IgD-negative memory B cell (primary cell): ENCODE data around the gene LRFN3. TPM values are rescaled to one million over a fixed set of nuclear protein-coding genes. Genes with fewer than 3 reads are reported as not detected.
"Not testable (repeated sequence)": the region's sequence is repeated elsewhere in the genome, so short reads cannot be mapped to it uniquely, and the experiment has no call there.

Experiments used
- H3K27ac Mint-ChIP-seq, 3 donors: one replicate each; pipeline ENCODE4 v1.8.0; 2020 to 2022; ENCODE audit warnings: mild to moderate bottlenecking in 3 of 3, mixed read lengths in 3 of 3, moderate library complexity in 1 of 3
- H3K27me3 Mint-ChIP-seq: one replicate; pipeline ENCODE4 v1.8.0; 2021; ENCODE audit warnings: mixed read lengths
- H3K36me3 Mint-ChIP-seq: one replicate; pipeline ENCODE4 v1.8.0; 2020; ENCODE audit warnings: mild to moderate bottlenecking, mixed read lengths
- H3K4me1 Mint-ChIP-seq, 3 donors: one replicate each; pipeline ENCODE4 v1.8.0; 2020 to 2022; ENCODE audit warnings: mixed read lengths in 3 of 3, mild to moderate bottlenecking in 1 of 3
- H3K4me3 Mint-ChIP-seq, 4 donors: one replicate each; pipeline ENCODE4 v1.8.0; 2020 to 2022; ENCODE audit warnings: mild to moderate bottlenecking in 4 of 4, mixed read lengths in 4 of 4, moderate library complexity in 3 of 4
- H3K9me3 Mint-ChIP-seq, 3 donors: one replicate each; pipeline ENCODE4 v1.8.0; 2020 to 2021; ENCODE audit warnings: mixed read lengths in 3 of 3, mild to moderate bottlenecking in 1 of 3
- polyA plus RNA-seq: library from polyadenylated mRNA; unstranded; fragments of 300-500 nt; fragmentation: Illumina TruSeq; gene quantifications from one replicate; pipeline ENCODE4 v1.2.3, GENCODE V29; 2021

LRFN3 gene
- 0.15 TPM for polyA plus RNA-seq

DNA sequence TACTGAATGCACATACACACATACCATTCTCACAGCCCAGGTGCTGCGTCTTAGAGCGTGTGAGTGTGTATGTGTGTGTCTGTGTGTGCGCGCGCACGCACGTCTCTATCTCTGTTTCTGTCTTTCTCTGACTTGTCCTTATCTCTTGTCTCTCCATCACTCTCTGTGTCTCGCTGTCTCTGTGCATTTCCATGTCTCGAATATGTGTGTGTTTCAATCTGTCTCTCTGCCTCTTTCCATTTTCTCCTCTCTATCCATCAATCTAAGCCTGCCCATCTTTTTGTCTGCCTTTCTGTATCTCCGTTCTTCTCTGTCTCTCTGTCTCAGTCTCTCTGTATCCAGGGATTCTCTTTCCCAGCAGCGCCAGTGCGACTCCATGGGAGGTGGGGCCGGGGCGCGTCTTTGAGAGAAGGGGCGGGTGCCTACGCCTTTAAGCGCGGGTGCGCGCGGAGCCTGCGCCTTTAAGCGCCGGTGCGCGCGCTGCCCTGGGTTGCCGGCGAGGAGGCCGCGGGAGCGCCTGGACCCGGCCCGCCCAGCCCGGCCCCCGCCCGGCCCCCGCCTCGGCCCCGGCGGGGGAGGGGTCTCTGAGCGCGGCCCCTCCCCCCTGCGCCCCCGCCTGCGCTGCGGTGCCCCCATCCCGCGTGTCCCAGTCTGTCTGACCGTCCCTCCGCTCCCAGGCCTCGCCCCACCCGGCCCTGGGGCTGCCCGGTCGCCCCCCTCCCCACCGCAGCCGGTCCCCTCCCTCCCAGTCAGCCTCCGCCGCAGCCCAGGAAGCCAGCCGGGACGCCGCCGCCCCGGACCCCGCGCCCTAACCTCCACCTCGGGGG lies at the start of gene LRFN3:
Gene LRFN3, plus strand, starts transcription at position 464 of the 827 bp plus-strand sequence. CDS start 3,052 bp downstream, outside the sequence.
- Mint-ChIP-seq H3K27me3 (peaks cover 12% of the 10 kb centered on the region), H3K9me3 (no peaks in the 10 kb centered on the region), H3K4me1 (peaks cover 7 to 30% (median 25%) of the 10 kb centered on the region in 3 donors), H3K27ac (peak within 1 kb of the TSS; percentile 1 to 22 (median 8)), H3K36me3 (no peaks in the 10 kb centered on the region), H3K4me3 (peak within 1 kb of the TSS; percentile 38 to 92 (median 88))

- H3K27me3 Mint-ChIP-seq = no peaks in the 10 kb centered on the region
- H3K36me3 Mint-ChIP-seq = peaks cover 25% of the 10 kb centered on the region
- H3K4me1 Mint-ChIP-seq = peaks cover 3 to 18% (median 14%) of the 10 kb centered on the region in 3 donors
- H3K27ac Mint-ChIP-seq = peak overlapping the region in 1 of 3 donors; percentile 87
- peak overlapping the region in 1 of 4 donors; percentile 54 for H3K4me3 Mint-ChIP-seq
- H3K9me3 Mint-ChIP-seq = no peaks in the 10 kb centered on the region
These were observed 49.0 kb upstream of the LRFN3 start for GRCh38 chr19:35887197-35887596.

GRCh38 chr19:35888398-35888797 lies 47.8 kb upstream of the LRFN3 start:
- Mint-ChIP-seq H3K27ac (peak overlapping the region in 2 of 3 donors; percentile 80 to 87), H3K36me3 (peaks cover 27% of the 10 kb centered on the region), H3K4me1 (peaks cover 5 to 12% (median 9%) of the 10 kb centered on the region in 3 donors), H3K4me3 (peak overlapping the region in 2 of 4 donors; percentile 17 to 80), H3K27me3 (no peaks in the 10 kb centered on the region), H3K9me3 (no peaks in the 10 kb centered on the region)

DNA sequence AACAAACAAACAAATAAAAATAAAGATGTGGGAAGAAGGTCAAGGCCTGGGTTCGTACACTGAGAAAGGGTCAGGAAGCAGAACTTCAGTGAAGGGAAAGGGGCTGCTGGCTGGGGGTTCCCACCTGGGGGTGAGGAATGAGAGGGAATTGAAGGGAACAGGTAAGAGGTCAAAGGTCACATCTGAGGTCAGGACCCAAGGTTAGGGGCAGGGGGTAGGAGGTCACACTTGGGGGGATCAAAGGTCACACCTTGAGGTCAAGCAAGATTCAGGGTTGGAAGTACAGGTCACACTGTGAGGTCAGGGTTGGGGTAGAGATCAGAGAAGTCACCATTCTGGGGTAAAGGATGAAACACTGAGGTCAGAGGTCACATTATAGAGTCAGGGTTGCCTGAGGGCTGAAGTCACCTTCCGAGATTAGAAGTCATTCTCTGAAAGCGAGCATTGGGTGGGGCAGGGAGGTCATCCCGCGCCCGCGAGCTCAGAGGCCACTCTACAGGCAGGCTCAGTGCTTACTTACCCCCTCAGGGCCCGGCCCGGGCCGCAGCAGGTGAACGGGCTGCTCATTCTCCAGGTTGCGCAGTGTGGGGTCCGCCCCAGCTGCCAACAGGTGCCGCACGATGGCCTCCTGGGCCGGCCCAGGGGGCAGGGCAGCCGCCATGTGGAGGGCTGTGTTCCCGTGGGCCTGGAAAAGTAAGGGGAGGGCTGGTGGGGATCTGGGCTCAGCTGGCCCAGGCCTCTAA lies 46.6 kb upstream of the LRFN3 start:
- H3K27me3 Mint-ChIP-seq = no peaks in the 10 kb centered on the region
- peak overlapping the region in 2 of 3 donors; percentile 57 to 89 for H3K27ac Mint-ChIP-seq
- no peaks in the 10 kb centered on the region for H3K9me3 Mint-ChIP-seq
- peaks cover 5 to 8% (median 5%) of the 10 kb centered on the region in 3 donors for H3K4me1 Mint-ChIP-seq
- no peak overlapping the region for H3K4me3 Mint-ChIP-seq
- peaks cover 27% of the 10 kb centered on the region for H3K36me3 Mint-ChIP-seq

- no peaks in the 10 kb centered on the region for H3K27me3 Mint-ChIP-seq
- no peaks in the 10 kb centered on the region for H3K9me3 Mint-ChIP-seq
- peaks cover 27% of the 10 kb centered on the region for H3K36me3 Mint-ChIP-seq
- H3K4me1 Mint-ChIP-seq = peaks cover 4 to 5% (median 5%) of the 10 kb centered on the region in 3 donors
- peak overlapping the region in 1 of 3 donors; percentile 57 for H3K27ac Mint-ChIP-seq
- H3K4me3 Mint-ChIP-seq = peak overlapping the region in 1 of 4 donors; percentile 51
These were observed 46.0 kb upstream of the LRFN3 start for GRCh38 chr19:35890113-35890650.

- not testable (repeated sequence) for H3K9me3 Mint-ChIP-seq, H3K4me1 Mint-ChIP-seq, H3K27me3 Mint-ChIP-seq, H3K4me3 Mint-ChIP-seq
- peak overlapping the region in 2 of 3 donors; percentile 57 to 59 for H3K27ac Mint-ChIP-seq
- H3K36me3 Mint-ChIP-seq = peaks cover 24% of the 10 kb centered on the region
These were observed 44.4 kb upstream of the LRFN3 start for GRCh38 chr19:35891819-35892218.

- peaks cover 10 to 12% (median 11%) of the 10 kb centered on the region in 3 donors for H3K4me1 Mint-ChIP-seq
- H3K4me3 Mint-ChIP-seq = peak overlapping the region in 2 of 4 donors; percentile 39 to 76
- H3K36me3 Mint-ChIP-seq = peaks cover 11% of the 10 kb centered on the region
- peak overlapping the region in 2 of 3 donors; percentile 80 to 96 for H3K27ac Mint-ChIP-seq
- no peaks in the 10 kb centered on the region for H3K27me3 Mint-ChIP-seq
- H3K9me3 Mint-ChIP-seq = no peaks in the 10 kb centered on the region
These were observed 41.8 kb upstream of the LRFN3 start for GRCh38 chr19:35894342-35894741.

- Mint-ChIP-seq H3K9me3 (no peaks in the 10 kb centered on the region), H3K27me3 (no peaks in the 10 kb centered on the region), H3K4me1 (peaks cover 12 to 14% (median 12%) of the 10 kb centered on the region in 3 donors), H3K36me3 (peaks cover 4% of the 10 kb centered on the region), H3K27ac (peak overlapping the region; percentile 73 to 96 (median 91)), H3K4me3 (peak overlapping the region in 2 of 4 donors; percentile 74 to 76)
These were observed 40.1 kb upstream of the LRFN3 start for GRCh38 chr19:35895911-35896642.

GRCh38 chr19:35896643-35897040 lies 39.5 kb upstream of the LRFN3 start:
- peak overlapping the region in 2 of 3 donors; percentile 47 to 96 for H3K27ac Mint-ChIP-seq
- H3K4me1 Mint-ChIP-seq = peaks cover 12 to 14% (median 13%) of the 10 kb centered on the region in 3 donors
- H3K4me3 Mint-ChIP-seq = peak overlapping the region in 2 of 4 donors; percentile 67 to 76
- no peaks in the 10 kb centered on the region for H3K9me3 Mint-ChIP-seq
- H3K27me3 Mint-ChIP-seq = no peaks in the 10 kb centered on the region
- H3K36me3 Mint-ChIP-seq = peaks cover 4% of the 10 kb centered on the region

GRCh38 chr19:35897706-35898451 lies 38.3 kb upstream of the LRFN3 start:
- peaks cover 4% of the 10 kb centered on the region for H3K36me3 Mint-ChIP-seq
- H3K27ac Mint-ChIP-seq = peak overlapping the region; percentile 96 to 99 (median 99)
- H3K27me3 Mint-ChIP-seq = no peaks in the 10 kb centered on the region
- H3K4me3 Mint-ChIP-seq = peak overlapping the region; percentile 93 to 99 (median 98)
- peaks cover 21 to 26% (median 23%) of the 10 kb centered on the region in 3 donors for H3K4me1 Mint-ChIP-seq
- no peaks in the 10 kb centered on the region for H3K9me3 Mint-ChIP-seq

- Mint-ChIP-seq H3K4me3 (peak overlapping the region; percentile 93 to 99 (median 98)), H3K4me1 (peaks cover 24 to 32% (median 28%) of the 10 kb centered on the region in 3 donors), H3K27ac (peak overlapping the region; percentile 96 to 99 (median 99))
These were observed 37.7 kb upstream of the LRFN3 start for GRCh38 chr19:35898499-35898809.

DNA sequence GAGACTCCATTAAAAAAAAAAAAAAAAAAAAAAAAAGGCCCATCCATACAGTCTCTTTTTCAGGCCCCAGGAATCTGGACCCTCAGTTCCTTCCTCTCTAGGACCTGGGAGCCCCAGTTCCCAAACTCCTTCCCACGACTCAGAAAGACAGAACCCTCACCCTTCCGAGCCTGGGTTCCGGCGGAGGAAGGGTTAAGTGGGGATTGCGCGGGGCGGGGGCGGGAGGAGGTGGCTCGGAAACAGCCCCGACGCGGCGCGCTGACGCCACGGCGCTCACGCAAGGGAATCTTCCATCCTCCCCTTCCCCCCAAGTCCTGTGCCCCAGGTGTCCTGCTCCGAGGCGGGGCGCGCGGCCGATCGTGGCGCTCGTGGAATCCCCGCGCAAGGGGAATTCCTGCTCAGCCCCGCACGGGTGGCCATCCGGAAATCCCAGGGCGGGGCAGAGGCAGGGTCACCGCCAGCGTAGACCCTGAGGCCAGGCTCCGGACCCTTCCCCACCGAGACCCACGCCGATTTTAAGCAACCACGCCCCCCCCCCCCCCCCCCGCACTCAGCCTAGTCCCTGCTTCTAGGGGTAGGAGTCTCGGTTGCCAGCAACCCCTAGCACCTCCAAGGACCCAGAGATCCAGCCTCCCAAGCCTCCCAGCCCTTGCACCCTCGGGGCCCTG lies 36.5 kb upstream of the LRFN3 start:
- Mint-ChIP-seq H3K4me3 (peak overlapping the region; percentile 93 to 99 (median 98)), H3K27me3 (no peaks in the 10 kb centered on the region), H3K4me1 (peaks cover 32 to 42% (median 35%) of the 10 kb centered on the region in 3 donors), H3K36me3 (peaks cover 2% of the 10 kb centered on the region), H3K27ac (peak overlapping the region; percentile 96 to 99 (median 99)), H3K9me3 (no peaks in the 10 kb centered on the region)

More at GRCh38 chr19:35898499-35898809, 37.7 kb upstream of the LRFN3 start:
- Mint-ChIP-seq H3K9me3 (no peaks in the 10 kb centered on the region), H3K36me3 (peaks cover 2% of the 10 kb centered on the region), H3K27me3 (no peaks in the 10 kb centered on the region)

- Mint-ChIP-seq H3K9me3 (no peaks in the 10 kb centered on the region), H3K27ac (peak overlapping the region; percentile 96 to 99 (median 99)), H3K27me3 (no peaks in the 10 kb centered on the region), H3K4me1 (peaks cover 34 to 47% (median 37%) of the 10 kb centered on the region in 3 donors), H3K4me3 (peak overlapping the region; percentile 93 to 99 (median 98)), H3K36me3 (peaks cover 2% of the 10 kb centered on the region)
These were observed 35.0 kb upstream of the LRFN3 start for GRCh38 chr19:35901055-35901644.
